GM20000 (cell line): ENCODE data around the gene ZNF74.
A peak's percentile ranks its signal among the peaks of the same experiment; 100 is the strongest.
"Not testable (repeated sequence)": the region's sequence is repeated elsewhere in the genome, so short reads cannot be mapped to it uniquely, and the experiment has no call there.

Experiments used
- DNase-seq: peaks from one replicate; pipeline ENCODE4 v3.0.0; 2012; ENCODE audit warnings: low spot score
- TF ChIP-seq, protein P1 (sequence below): IDR thresholded peaks from 2 replicates; pipeline ENCODE4 v1.5.1; 2012; ENCODE audit warnings: mild to moderate bottlenecking, control low read depth; ENCODE audit errors: extremely low read depth, missing control alignments

ZNF74 gene

GRCh38 chr22:20414450-20414849, 20.5 kb downstream of the ZNF74 start:
- TF ChIP-seq, protein P1, sequence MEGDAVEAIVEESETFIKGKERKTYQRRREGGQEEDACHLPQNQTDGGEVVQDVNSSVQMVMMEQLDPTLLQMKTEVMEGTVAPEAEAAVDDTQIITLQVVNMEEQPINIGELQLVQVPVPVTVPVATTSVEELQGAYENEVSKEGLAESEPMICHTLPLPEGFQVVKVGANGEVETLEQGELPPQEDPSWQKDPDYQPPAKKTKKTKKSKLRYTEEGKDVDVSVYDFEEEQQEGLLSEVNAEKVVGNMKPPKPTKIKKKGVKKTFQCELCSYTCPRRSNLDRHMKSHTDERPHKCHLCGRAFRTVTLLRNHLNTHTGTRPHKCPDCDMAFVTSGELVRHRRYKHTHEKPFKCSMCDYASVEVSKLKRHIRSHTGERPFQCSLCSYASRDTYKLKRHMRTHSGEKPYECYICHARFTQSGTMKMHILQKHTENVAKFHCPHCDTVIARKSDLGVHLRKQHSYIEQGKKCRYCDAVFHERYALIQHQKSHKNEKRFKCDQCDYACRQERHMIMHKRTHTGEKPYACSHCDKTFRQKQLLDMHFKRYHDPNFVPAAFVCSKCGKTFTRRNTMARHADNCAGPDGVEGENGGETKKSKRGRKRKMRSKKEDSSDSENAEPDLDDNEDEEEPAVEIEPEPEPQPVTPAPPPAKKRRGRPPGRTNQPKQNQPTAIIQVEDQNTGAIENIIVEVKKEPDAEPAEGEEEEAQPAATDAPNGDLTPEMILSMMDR: no peak

GRCh38 chr22:20415241-20415640, 21.3 kb downstream of the ZNF74 start:
- DNase-seq: not testable (repeated sequence)

More at GRCh38 chr22:20414450-20414849, 20.5 kb downstream of the ZNF74 start:
- DNase-seq: no peak

- not testable (repeated sequence) for DNase-seq
These were observed 21.7 kb downstream of the ZNF74 start for GRCh38 chr22:20415699-20416098.

DNA sequence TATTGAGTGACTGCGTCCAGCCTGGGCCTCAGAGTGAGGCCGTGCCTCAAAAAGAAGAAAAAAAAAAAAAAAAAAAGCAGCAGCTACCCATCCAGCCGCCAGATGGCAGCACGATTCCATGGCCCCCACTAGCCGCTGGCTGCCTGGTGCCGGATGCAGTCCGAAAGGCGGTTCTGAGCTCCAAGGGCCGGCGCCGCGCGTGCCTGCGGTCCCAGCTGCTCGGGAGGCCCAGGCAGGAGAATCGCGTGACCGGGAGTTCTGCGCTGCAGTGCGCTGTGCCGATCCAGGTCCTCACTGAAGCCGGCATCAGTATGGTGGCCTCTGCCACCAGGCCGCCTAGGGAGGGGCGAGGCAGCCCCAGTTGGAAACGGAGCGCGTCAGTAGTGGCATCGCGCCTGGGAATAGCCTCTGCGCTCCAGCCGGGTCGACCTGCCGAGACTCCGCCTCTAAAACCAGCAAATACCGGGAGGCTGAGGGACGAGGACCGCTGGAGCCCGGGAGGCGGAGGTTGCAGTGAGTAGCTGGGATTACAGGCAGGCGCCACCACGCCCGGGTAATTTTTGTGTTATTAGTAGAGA, 24.3 kb downstream of the ZNF74 start:
- peak; percentile 86 for DNase-seq
- TF ChIP-seq, protein P1: peak; percentile 57

DNA sequence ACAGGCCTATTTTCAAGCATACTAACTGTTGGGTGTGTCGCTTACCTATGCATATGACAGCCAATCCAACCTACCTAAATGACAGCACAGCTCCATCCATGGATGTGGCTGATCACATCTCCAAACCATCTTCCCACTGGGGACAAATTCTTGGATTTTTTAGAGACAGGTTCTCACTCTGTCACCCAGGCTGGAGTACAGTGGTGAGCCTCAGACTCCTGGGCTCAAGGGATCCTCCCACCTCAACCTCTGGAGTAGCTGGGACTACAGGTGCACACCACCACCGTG, 25.7 kb downstream of the ZNF74 start:
- DNase-seq: no peak
- TF ChIP-seq, protein P1: no peak

GRCh38 chr22:20420157-20420842, 26.3 kb downstream of the ZNF74 start:
- TF ChIP-seq, protein P1: no peak
- no peak for DNase-seq

DNA sequence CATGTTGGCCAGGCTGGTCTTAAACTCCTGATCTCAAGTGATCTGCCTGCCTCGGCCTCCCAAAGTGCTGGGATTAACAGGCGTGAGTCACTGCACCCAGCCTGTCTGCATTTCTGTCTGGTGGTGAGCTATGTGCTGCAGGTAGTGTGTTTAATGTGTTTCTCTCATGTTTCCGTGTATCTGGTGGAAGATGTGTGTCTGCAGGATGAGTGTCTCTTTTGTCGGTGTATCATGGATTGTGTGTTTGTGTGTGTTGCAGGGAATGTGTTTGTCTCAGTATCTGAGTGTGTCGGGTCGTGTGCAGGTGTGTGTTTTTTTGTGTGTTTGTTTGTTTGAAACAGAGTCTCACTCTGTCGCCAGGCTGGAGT, 27.5 kb downstream of the ZNF74 start:
- DNase-seq: no peak

DNA sequence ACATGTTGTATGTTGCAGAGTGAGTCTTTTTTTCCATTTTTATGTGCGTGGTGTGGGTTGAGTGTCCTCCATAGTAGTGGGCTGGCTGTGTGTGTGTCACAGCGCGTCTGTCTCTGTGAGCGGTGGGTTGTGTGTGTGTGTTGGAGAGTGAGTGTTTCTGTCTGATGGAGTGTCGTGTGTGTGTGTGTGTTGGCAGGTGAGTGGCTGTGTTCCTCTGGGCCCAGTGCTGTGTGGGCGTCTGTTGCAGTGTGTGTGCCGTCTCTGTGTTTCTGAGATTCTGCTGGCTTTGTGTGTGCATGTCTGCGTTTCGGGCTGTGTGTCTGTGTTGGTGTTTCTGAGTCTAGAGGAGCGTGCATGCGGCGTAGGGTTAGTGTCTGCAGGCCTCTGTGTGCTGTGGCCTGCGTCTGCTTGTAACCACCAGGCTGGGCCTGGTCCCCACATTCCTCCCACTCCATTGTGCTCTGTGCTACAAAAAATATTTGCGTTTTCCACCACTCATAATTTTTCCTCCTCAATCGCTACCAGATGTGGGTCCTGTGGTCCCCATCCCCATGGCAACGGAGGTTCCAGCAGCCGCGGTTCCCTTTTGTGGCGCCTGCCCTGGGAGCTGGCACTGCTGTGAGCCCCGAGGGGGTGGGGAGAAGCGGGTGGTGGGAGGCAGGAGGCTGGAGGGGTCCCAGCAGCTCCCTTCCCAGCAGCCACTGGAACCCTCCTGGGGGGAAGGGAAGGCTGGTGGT, 28.5 kb downstream of the ZNF74 start:
- TF ChIP-seq, protein P1: no peak
- no peak for DNase-seq

More for the DNA sequence above, 27.5 kb downstream of the ZNF74 start:
- TF ChIP-seq, protein P1: no peak
